ENCODE data around the gene SMIM38. TPM values are rescaled to one million over a fixed set of nuclear protein-coding genes. Genes with fewer than 3 reads are reported as not detected.

Gene SMIM38
- total RNA-seq, 2 donors from 2014 or later: 3.0 to 4.2 TPM

- TF ChIP-seq, protein P1, sequence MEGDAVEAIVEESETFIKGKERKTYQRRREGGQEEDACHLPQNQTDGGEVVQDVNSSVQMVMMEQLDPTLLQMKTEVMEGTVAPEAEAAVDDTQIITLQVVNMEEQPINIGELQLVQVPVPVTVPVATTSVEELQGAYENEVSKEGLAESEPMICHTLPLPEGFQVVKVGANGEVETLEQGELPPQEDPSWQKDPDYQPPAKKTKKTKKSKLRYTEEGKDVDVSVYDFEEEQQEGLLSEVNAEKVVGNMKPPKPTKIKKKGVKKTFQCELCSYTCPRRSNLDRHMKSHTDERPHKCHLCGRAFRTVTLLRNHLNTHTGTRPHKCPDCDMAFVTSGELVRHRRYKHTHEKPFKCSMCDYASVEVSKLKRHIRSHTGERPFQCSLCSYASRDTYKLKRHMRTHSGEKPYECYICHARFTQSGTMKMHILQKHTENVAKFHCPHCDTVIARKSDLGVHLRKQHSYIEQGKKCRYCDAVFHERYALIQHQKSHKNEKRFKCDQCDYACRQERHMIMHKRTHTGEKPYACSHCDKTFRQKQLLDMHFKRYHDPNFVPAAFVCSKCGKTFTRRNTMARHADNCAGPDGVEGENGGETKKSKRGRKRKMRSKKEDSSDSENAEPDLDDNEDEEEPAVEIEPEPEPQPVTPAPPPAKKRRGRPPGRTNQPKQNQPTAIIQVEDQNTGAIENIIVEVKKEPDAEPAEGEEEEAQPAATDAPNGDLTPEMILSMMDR (IDR thresholded peaks at IDR 0.05): no peak
- no peaks in the 10 kb centered on the region for H3K9me3 ChIP-seq
- no peaks in the 10 kb centered on the region for H3K36me3 ChIP-seq
- H3K27ac ChIP-seq: no peak overlapping the region
- no peak overlapping the region for H3K4me3 ChIP-seq
- H3K27me3 ChIP-seq (replicated peaks; ENCODE audit: insufficient read depth): no peaks in the 10 kb centered on the region
- no peaks in the 10 kb centered on the region for H3K4me1 ChIP-seq (ENCODE audit: control insufficient read depth in 1 of 2, low read depth in 2 of 2)
- ATAC-seq (ENCODE audit: insufficient number of reproducible peaks, low FRiP score, low read depth) (no peak), DNase-seq (ENCODE audit: low spot score) (no peak)
These were observed 46.6 kb upstream of the SMIM38 start for GRCh38 chr11:69109101-69109500.

DNA sequence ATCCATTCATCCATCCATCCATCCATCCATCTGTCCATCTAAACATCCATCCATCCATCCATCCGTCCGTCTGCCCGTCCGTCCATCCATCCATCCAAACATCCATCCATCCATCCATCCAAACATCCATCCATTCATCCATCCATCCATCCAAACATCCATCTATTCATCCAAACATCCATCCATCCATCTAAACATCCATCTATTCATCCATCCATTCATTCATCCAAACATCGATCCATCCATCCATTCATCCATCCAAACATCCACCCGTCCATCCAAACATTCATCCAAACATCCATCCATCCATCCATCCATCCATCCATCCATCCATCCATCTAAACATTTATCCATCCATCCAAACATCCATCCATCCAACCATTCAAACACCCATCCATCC, 45.3 kb upstream of the SMIM38 start:
- Histone ChIP-seq H3K27me3 (replicated peaks; ENCODE audit: insufficient read depth) (no peaks in the 10 kb centered on the region), H3K9me3 (no peaks in the 10 kb centered on the region), H3K4me3 (no peak overlapping the region), H3K36me3 (no peaks in the 10 kb centered on the region), H3K4me1 (ENCODE audit: control insufficient read depth in 1 of 2, low read depth in 2 of 2) (no peaks in the 10 kb centered on the region), H3K27ac (no peak overlapping the region)
- DNase-seq (ENCODE audit: low spot score): no peak
- ATAC-seq (ENCODE audit: insufficient number of reproducible peaks, low FRiP score, low read depth): no peak
- TF ChIP-seq, protein P1 (IDR thresholded peaks at IDR 0.05): no peak

- no peak for ATAC-seq (ENCODE audit: insufficient number of reproducible peaks, low FRiP score, low read depth)
- Histone ChIP-seq H3K4me1 (ENCODE audit: control insufficient read depth in 1 of 2, low read depth in 2 of 2) (peaks cover 0 to 5% of the 10 kb centered on the region in 2 donors), H3K9me3 (no peaks in the 10 kb centered on the region), H3K36me3 (no peaks in the 10 kb centered on the region), H3K4me3 (no peak overlapping the region), H3K27ac (no peak overlapping the region), H3K27me3 (replicated peaks; ENCODE audit: insufficient read depth) (no peaks in the 10 kb centered on the region)
- DNase-seq (ENCODE audit: low spot score): no peak
- TF ChIP-seq, protein P1 (IDR thresholded peaks at IDR 0.05): no peak
These were observed 43.9 kb upstream of the SMIM38 start for GRCh38 chr11:69111624-69112542.

GRCh38 chr11:69113226-69113625, 42.5 kb upstream of the SMIM38 start:
- TF ChIP-seq, protein P1 (IDR thresholded peaks at IDR 0.05): no peak
- ATAC-seq (ENCODE audit: insufficient number of reproducible peaks, low FRiP score, low read depth) (no peak), DNase-seq (ENCODE audit: low spot score) (no peak)
- Histone ChIP-seq H3K9me3 (no peaks in the 10 kb centered on the region), H3K27me3 (replicated peaks; ENCODE audit: insufficient read depth) (no peaks in the 10 kb centered on the region), H3K4me3 (no peak overlapping the region), H3K4me1 (ENCODE audit: control insufficient read depth in 1 of 2, low read depth in 2 of 2) (peaks cover 0 to 5% of the 10 kb centered on the region in 2 donors), H3K27ac (no peak overlapping the region), H3K36me3 (no peaks in the 10 kb centered on the region)

- H3K4me1 ChIP-seq (ENCODE audit: control insufficient read depth in 1 of 2, low read depth in 2 of 2): peaks cover 0 to 5% of the 10 kb centered on the region in 2 donors
- no peaks in the 10 kb centered on the region for H3K9me3 ChIP-seq
- TF ChIP-seq, protein P1 (IDR thresholded peaks at IDR 0.05): no peak
- no peaks in the 10 kb centered on the region for H3K36me3 ChIP-seq
- H3K27me3 ChIP-seq (replicated peaks; ENCODE audit: insufficient read depth): no peaks in the 10 kb centered on the region
- H3K4me3 ChIP-seq: no peak overlapping the region
- no peak overlapping the region for H3K27ac ChIP-seq
- ATAC-seq (ENCODE audit: insufficient number of reproducible peaks, low FRiP score, low read depth) (no peak), DNase-seq (ENCODE audit: low spot score) (no peak)
These were observed 41.9 kb upstream of the SMIM38 start for GRCh38 chr11:69113646-69114340.

All from thoracic aorta (tissue), 2 donors.